ENCODE data around the gene HSPA1B. TPM values are rescaled to one million over a fixed set of nuclear protein-coding genes. Genes with fewer than 3 reads are reported as not detected.
"Not testable (repeated sequence)": the region's sequence is repeated elsewhere in the genome, so short reads cannot be mapped to it uniquely, and the experiment has no call there.

Gene HSPA1B
- total RNA-seq, 1 experiment from 2014 or later, result 265 TPM

GRCh38 chr6:31822036-31822821, 5.3 kb upstream of the HSPA1B start:
- H3K9me3 ChIP-seq (ENCODE audit: low read length), result no peaks in the 10 kb centered on the region
- H2AFZ ChIP-seq (ENCODE audit: low read length), result peak overlapping the region; percentile 78
- H3K9me2 ChIP-seq (replicated peaks; ENCODE audit: low read length), result no peaks in the 10 kb centered on the region
- peak overlapping the region; percentile 91 for H3K27ac ChIP-seq (ENCODE audit: low read length)
- no peak for TF ChIP-seq EZH2phosphoT487 (IDR thresholded peaks at IDR 0.05; ENCODE audit: borderline replicate concordance, low read length)
- TF ChIP-seq CTCF (conservative IDR thresholded peaks at IDR 0.05; ENCODE audit: low read depth, low read length), result no peak
- no peak for TF ChIP-seq EZH2 (IDR thresholded peaks at IDR 0.05; ENCODE audit: low read length, unreplicated experiment)
- peak overlapping the region; percentile 81 for H3K9ac ChIP-seq (ENCODE audit: low read length)
- H3F3A ChIP-seq (ENCODE audit: low read length, unreplicated experiment), result peaks cover 13% of the 10 kb centered on the region
- peaks cover 78% of the 10 kb centered on the region for H3K79me2 ChIP-seq (ENCODE audit: low read length)
- no peaks in the 10 kb centered on the region for H3K36me3 ChIP-seq (ENCODE audit: low read depth, low read length)
- ChIA-PET CTCF (no interaction called here), POLR2A (ENCODE audit: unreplicated experiment) (no interaction called here)
- peak; percentile 92 for DNase-seq
- intact Hi-C loops (cut with micrococcal nuclease), result no loop called here
- peaks cover 66% of the 10 kb centered on the region for H3K4me1 ChIP-seq (ENCODE audit: insufficient read depth, low read length)
- H3K4me2 ChIP-seq (ENCODE audit: low read length), result peak overlapping the region; percentile 91
- BruUV-seq (replicated peaks), result TSS peak; percentile 38
- H4K20me1 ChIP-seq (ENCODE audit: low read length), result peaks cover 29% of the 10 kb centered on the region
- ATAC-seq, result peak; percentile 37
- no peaks in the 10 kb centered on the region for H3K27me3 ChIP-seq (ENCODE audit: low read length)
- peak overlapping the region; percentile 73 for H3K4me3 ChIP-seq (ENCODE audit: low read length)

- H3K9ac ChIP-seq (ENCODE audit: low read length); ATAC-seq; intact Hi-C loops (cut with micrococcal nuclease); BruUV-seq (replicated peaks); CTCF ChIA-PET; DNase-seq; H3K27me3 ChIP-seq (ENCODE audit: low read length); H3K27ac ChIP-seq (ENCODE audit: low read length); H2AFZ ChIP-seq (ENCODE audit: low read length); H3K9me3 ChIP-seq (ENCODE audit: low read length); H3K9me2 ChIP-seq (replicated peaks; ENCODE audit: low read length); H3K36me3 ChIP-seq (ENCODE audit: low read depth, low read length); POLR2A ChIA-PET (ENCODE audit: unreplicated experiment); H3K4me3 ChIP-seq (ENCODE audit: low read length): not testable (repeated sequence)
- peak overlapping the region; percentile 91; the same call in 1 of the 2 replicates for H3K4me2 ChIP-seq (ENCODE audit: low read length)
- peaks cover 67% of the 10 kb centered on the region for H3K79me2 ChIP-seq (ENCODE audit: low read length)
- H3K4me1 ChIP-seq (ENCODE audit: insufficient read depth, low read length), result peaks cover 62% of the 10 kb centered on the region
- H3F3A ChIP-seq (ENCODE audit: low read length, unreplicated experiment), result peaks cover 13% of the 10 kb centered on the region
- H4K20me1 ChIP-seq (ENCODE audit: low read length), result peaks cover 15% of the 10 kb centered on the region; the same call in 1 of the 2 replicates
Measured at GRCh38 chr6:31823592-31824196, 3.8 kb upstream of the HSPA1B start.

GRCh38 chr6:31825553-31825952, 2.0 kb upstream of the HSPA1B start:
- Histone ChIP-seq H3K4me3 (ENCODE audit: low read length) (peak overlapping the region; percentile 58), H3K27me3 (ENCODE audit: low read length) (no peaks in the 10 kb centered on the region), H4K20me1 (ENCODE audit: low read length) (peaks cover 14% of the 10 kb centered on the region), H3K4me1 (ENCODE audit: insufficient read depth, low read length) (peaks cover 49% of the 10 kb centered on the region), H3K4me2 (ENCODE audit: low read length) (peak overlapping the region; percentile 89), H3F3A (ENCODE audit: low read length, unreplicated experiment) (peaks cover 12% of the 10 kb centered on the region), H3K79me2 (ENCODE audit: low read length) (peaks cover 62% of the 10 kb centered on the region), H3K9ac (ENCODE audit: low read length) (peak overlapping the region; percentile 5; the same call in 1 of the 2 replicates), H3K9me3 (ENCODE audit: low read length) (no peaks in the 10 kb centered on the region), H2AFZ (ENCODE audit: low read length) (no peak overlapping the region), H3K27ac (ENCODE audit: low read length) (peak overlapping the region; percentile 82), H3K9me2 (replicated peaks; ENCODE audit: low read length) (no peaks in the 10 kb centered on the region), H3K36me3 (ENCODE audit: low read depth, low read length) (no peaks in the 10 kb centered on the region)
- CTCF ChIA-PET, result interaction anchor here (0.8 kb wide), 1 partner anchor 10 kb away, joined by 5 read pairs; the partner anchor contains the start of gene HSPA1A
- TF ChIP-seq CTCF (conservative IDR thresholded peaks at IDR 0.05; ENCODE audit: low read depth, low read length) (no peak), EZH2 (IDR thresholded peaks at IDR 0.05; ENCODE audit: low read length, unreplicated experiment) (no peak), EZH2phosphoT487 (IDR thresholded peaks at IDR 0.05; ENCODE audit: borderline replicate concordance, low read length) (no peak)
- DNase-seq (no peak), ATAC-seq (no peak)
- POLR2A ChIA-PET (ENCODE audit: unreplicated experiment), result interaction anchor here (0.8 to 2.5 kb wide), 2 partner anchors 10 to 11 kb away, joined by 5 to 54 read pairs; partner anchors contain the start of genes HSPA1A and HSPA1L
- intact Hi-C loops (cut with micrococcal nuclease), result no loop called here
- no TSS peak for BruUV-seq (replicated peaks)

All from PC-3 (cell line).